Measurements from ENCODE around the gene COL6A3.

GRCh38 chr2:237450108-237450507, 36.1 kb upstream of the COL6A3 start:
- TF ChIP-seq NR2C2 (CRISPR knock-in tag; IDR thresholded peaks at IDR 0.05; ENCODE audit: borderline replicate concordance) (no peak), ELF1 (CRISPR knock-in tag; IDR thresholded peaks at IDR 0.05) (no peak), POLR2A (IDR thresholded peaks at IDR 0.05; ENCODE audit: insufficient read depth in 1 of 2, low read depth in 2 of 2, low read length in 2 of 2) (no peak), MEIS1 (CRISPR knock-in tag; IDR thresholded peaks at IDR 0.05; ENCODE audit: borderline replicate concordance) (no peak), ELF4 (CRISPR knock-in tag; IDR thresholded peaks at IDR 0.05; ENCODE audit: borderline replicate concordance) (no peak), REST (IDR thresholded peaks at IDR 0.05; ENCODE audit: borderline replicate concordance in 1 of 2, low read depth in 1 of 2, low read length in 2 of 2) (no peak), ZFAT (CRISPR knock-in tag; conservative IDR thresholded peaks at IDR 0.05) (no peak), BRF2 (CRISPR knock-in tag; IDR thresholded peaks at IDR 0.05) (no peak), EP300 (IDR thresholded peaks at IDR 0.05; ENCODE audit: low read depth in 2 of 2, low read length in 2 of 2) (no peak), EP300 (CRISPR knock-in tag; IDR thresholded peaks at IDR 0.05; ENCODE audit: borderline replicate concordance) (no peak), CAMTA2 (CRISPR knock-in tag; IDR thresholded peaks at IDR 0.05; ENCODE audit: borderline replicate concordance) (no peak)

Measured in HepG2 (cell line).